A549 treated with AZD9567 at 1 μM for 4 hours (cell line): Measurements from ENCODE around the gene FAM47E. TPM values are rescaled to one million over a fixed set of nuclear protein-coding genes. Genes with fewer than 3 reads are reported as not detected.

ENCODE experiments used
- total RNA-seq: library from RNA; stranded (reverse); fragments of 200-300 nt; extraction: Qiagen RNA extraction; gene quantifications from 5 replicates; pipeline ENCODE4 v1.2.3, GENCODE V29; 2022; ENCODE audit not compliant: insufficient read depth

The FAM47E gene, protein sequence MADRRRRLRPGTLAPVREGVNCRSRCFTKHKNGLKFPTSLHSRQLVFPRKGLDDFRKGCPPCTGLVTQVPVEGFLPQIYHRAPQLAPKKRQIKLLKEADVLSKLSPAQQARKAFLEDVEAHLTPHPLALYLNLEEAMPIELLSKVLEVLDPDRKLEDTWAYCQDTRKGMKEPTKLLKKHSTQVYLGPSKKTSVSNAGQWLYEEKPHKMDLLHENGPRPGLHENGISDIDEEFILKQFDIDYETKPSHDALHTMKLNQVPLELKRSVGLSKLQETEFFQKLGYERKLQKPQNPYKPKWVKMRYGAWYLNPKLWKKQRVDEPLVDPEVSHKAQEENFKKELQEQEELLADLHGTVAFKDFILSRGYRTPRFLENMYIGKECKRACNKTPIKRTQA
- 0.07 to 0.41 TPM (median 0.24 TPM) in 4 of 5 replicates, not detected in the other for total RNA-seq

DNA sequence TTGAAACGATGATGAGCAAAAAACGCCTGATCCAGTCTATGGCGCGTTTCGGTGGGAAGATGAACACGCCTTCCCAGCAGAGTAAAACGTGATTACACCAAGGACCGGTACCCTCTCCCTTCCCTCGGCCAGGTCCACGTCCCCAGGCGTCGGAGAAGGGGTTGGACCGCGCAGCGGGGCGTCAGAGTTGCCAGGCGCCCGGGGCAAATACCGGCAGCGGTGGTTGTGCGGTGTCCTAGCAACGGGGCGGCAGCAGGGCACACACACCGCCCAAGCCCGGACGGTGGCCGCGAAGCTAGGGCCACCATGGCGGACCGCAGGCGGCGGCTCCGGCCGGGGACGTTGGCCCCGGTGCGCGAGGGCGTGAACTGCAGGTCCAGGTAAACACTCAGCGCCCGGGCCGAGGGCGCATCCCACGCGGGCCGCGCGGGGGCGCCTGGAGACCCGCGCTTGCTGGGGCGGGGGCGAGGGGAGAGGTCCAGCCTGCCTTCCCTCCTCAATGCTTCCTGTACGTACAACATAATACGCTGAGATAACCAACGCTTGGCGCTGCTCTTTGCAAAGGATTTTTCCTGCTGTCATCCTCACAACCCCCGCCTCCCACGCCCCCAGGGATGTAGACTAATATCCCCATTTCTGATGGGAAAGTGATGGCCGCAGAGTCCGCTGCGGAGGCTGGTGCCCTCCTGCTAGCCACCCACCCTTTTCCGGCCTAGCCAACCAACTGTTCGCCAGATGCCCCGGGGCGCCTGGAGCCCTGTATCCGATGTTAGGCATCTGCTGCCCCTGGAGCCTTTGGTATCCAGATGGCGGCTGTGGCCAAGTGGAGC, at the start of gene FAM47E:
Gene FAM47E, plus strand, starts transcription at position 281 of the 830 bp plus-strand sequence. Its CDS starts 26 bp downstream, at position 307.

GRCh38 chr4:76213415-76214176, 37.9 kb upstream of the FAM47E start, which contains the start of gene SCARB2:
Gene SCARB2, minus strand, starts transcription at chr4:76213824. Its CDS starts 281 bp downstream, at chr4:76213543.

DNA sequence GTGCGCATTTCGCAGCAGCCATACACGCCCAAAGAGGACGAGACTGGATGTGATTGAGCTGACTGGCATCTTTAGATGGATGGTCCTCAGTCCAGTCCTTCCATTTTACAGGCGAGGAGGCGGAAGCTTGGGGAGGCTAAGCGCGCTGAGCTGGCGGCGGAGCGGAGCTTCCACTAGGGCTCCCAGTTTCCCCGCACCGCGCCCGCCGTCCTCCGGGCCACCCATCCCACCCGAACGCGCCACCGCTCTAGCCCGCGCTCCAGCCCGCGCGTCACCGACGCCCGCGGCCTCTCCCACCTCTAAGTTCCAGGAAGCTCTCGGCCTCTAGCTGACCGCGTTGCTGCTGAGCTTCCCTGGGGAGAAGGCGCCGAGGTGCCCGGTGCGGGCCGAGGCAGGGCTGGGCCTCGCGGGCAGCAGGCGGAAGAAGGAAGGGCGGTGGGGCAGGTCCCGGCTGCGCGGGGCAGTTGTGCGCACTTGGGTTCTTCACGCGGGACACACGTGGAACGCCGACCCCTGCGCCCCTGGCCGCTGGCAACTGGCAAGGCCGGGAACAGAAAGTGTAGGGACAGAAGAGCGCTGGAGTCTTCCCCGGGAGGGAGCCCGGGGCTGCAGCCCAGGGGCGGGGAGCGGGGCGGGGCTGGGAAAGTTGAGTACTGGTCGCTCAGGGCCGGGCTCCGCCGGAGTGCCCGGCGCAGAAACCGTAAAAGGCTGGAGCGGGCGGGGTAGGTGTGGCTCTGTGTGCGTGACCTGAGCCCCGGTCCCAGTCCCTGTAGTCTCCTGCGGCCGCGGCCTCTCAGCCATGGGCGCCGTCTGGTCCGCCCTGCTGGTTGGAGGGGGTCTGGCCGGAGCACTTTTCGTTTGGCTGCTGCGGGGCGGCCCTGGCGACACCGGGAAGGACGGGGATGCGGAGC, 54.7 kb downstream of the FAM47E start, which contains the start of gene STBD1:
Gene STBD1, plus strand, starts transcription at position 763 of the 911 bp plus-strand sequence. Its CDS starts 37 bp downstream, at position 800.

Other genes starting within 250 kb of the FAM47E start
- not detected in 5 replicates for gene CXCL9, start 244.2 kb upstream of the FAM47E start, total RNA-seq
- 0.09 TPM in 1 of 5 replicates, not detected in the others for gene CXCL10, start 228.2 kb upstream of the FAM47E start, total RNA-seq
- 0.17 to 0.37 TPM (median 0.26 TPM) in 4 of 5 replicates, not detected in the other for gene CXCL11, start 215.7 kb upstream of the FAM47E start, total RNA-seq
- not detected in 5 replicates for gene ART3, start 177.0 kb upstream of the FAM47E start, total RNA-seq
- 28.7 to 31.7 TPM (median 28.9 TPM) in 5 replicates for gene NUP54, start 103.3 kb upstream of the FAM47E start, total RNA-seq
- gene SCARB2, start 37.9 kb upstream of the FAM47E start, total RNA-seq: 44.6 to 54.4 TPM (median 51.4 TPM) in 5 replicates
- 4.2 to 12.4 TPM (median 10.9 TPM) in 5 replicates for gene STBD1, start 55.0 kb downstream of the FAM47E start, total RNA-seq
- gene CCDC158, start 169.4 kb downstream of the FAM47E start, total RNA-seq: 0.02 TPM in 2 of 5 replicates, not detected in the others
- gene SHROOM3, start 183.5 kb downstream of the FAM47E start, total RNA-seq: 6.5 to 13.0 TPM (median 12.0 TPM) in 5 replicates